HG03039 (cell line): ENCODE measurements around the gene CGB8.
"Not testable (repeated sequence)": the region's sequence is repeated elsewhere in the genome, so short reads cannot be mapped to it uniquely, and the experiment has no call there.

Source experiments
- ATAC-seq: cut with Tn5 transposase; IDR thresholded peaks from one replicate; pipeline ENCODE4 v1.9.1; 2021; ENCODE audit warnings: mild to moderate bottlenecking, moderate library complexity; ENCODE audit not compliant: unreplicated experiment

The CGB8 gene

DNA sequence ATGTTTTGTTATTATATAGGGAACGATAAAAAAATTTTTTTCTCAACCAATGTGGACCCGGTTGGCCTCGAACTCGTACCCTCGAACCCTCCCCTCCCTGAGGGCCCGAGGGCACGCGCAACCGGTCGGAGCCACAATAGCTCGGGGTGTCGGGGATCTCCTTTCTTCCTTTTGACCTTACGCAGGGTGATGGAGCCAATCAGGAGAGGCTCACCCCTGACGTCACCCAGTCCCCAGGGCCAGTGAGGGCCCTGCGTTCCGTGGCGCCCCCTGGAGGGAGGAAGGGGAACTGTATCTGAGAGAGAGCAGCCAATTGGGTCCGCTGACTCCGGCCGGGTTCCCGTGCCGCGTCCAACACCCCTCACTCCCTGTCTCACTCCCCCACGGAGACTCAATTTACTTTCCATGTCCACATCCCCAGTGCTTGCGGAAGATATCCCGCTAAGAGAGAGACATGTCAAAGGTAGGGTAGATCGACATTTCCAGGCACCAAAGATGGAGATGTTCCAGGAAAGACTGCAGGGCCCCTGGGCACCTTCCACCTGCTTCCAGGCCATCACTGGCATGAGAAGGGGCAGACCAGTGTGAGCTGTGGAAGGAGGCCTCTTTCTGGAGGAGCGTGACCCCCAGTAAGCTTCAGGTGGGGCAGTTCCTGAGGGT lies 17.1 kb downstream of the CGB8 start, which contains the start of gene CGB2:
TSS of gene CGB2 (plus strand) at position 249 of the 660 bp plus-strand sequence. CDS start at position 455, 206 bp downstream.
- ATAC-seq = not testable (repeated sequence)

DNA sequence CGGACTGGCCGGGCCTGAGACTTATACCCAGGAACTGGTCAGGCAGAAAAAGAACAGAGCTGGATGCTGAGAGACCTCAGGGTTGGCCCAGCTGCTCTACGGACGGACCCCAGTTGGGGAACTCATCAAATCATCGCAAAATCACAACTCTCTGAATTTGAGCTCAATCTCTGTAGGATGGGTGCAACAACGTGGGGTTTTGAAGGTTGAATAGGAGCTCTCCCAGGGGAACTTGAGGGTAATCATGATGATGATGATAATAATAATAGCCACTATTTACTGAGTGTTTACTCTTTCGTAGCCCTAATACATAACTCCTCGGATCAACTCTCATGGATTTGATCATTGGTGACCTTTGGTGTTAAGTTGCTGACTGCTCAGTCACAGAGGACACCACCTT lies 18.6 kb downstream of the CGB8 start:
- ATAC-seq = not testable (repeated sequence)

DNA sequence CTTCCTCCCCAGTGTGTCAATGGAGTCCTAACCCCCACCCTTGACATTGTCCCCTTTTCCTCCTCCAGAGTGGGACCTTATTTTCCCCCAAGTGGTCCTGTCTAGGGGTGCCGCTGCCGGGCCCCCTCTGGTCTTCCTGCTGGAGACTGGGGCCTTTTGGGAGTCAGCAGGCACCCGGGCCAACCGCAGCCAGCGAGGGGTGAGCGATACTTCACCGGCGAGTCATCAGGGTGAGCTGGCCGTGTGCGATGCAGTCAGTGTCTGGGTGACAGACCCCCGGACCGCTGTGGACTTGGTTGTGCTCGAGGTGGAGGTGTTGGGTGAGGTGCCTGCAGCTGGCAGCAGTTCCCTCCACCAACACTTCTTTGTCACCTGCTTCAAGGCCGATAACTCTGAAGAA lies 19.2 kb downstream of the CGB8 start:
- not testable (repeated sequence) for ATAC-seq

GRCh38 chr19:49028686-49029085 lies 20.2 kb downstream of the CGB8 start:
- ATAC-seq = not testable (repeated sequence)

DNA sequence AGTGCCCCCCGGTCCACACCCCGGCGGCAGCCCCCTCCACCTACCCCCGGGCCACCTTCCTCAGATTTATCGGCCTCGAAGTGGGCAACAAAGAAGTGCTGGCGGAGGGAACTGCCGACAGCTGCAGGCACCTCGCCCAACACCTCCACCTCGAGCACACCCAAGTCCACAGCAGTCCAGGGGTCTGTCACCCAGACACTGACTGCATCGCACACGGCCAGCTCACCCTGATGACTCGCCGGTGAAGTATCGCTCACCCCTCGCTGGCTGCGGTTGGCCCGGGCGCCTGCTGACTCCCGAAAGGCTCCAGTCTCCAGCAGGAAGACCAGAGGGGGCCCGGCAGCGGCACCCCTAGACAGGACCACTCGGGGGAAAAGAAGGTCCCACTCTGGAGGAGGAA lies 23.3 kb downstream of the CGB8 start:
- ATAC-seq = not testable (repeated sequence)

- not testable (repeated sequence) for ATAC-seq
These were observed 23.8 kb downstream of the CGB8 start for GRCh38 chr19:49025088-49025487.

DNA sequence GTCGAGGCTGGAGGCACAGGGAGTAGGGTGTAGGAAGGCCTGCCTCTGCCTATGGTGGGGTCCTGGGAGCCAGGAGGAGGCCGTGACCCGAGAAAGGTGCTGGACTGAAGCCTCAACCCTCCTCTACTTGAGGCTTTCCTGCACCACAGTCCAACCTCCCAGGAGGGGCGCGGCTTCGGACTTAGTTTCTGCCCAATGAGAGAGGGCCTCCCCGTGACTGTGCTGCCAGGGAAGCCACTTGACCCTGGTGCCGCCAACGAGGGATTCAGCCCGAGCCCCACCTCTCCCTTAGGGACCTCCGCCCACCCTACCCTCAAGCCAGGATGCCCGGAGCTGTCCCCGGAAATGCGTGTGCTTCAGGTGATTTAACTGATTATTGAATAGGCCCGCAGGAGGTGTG lies 24.7 kb downstream of the CGB8 start, which contains the start of gene CGB3:
TSS of gene CGB3 (minus strand) at position 101 of the 400 bp plus-strand sequence. CDS start 362 bp downstream, outside the sequence.
- not testable (repeated sequence) for ATAC-seq

GRCh38 chr19:49022116-49022515 lies 26.8 kb downstream of the CGB8 start:
- ATAC-seq = no peak

GRCh38 chr19:49020931-49021895 lies 27.7 kb downstream of the CGB8 start:
- ATAC-seq = no peak

DNA sequence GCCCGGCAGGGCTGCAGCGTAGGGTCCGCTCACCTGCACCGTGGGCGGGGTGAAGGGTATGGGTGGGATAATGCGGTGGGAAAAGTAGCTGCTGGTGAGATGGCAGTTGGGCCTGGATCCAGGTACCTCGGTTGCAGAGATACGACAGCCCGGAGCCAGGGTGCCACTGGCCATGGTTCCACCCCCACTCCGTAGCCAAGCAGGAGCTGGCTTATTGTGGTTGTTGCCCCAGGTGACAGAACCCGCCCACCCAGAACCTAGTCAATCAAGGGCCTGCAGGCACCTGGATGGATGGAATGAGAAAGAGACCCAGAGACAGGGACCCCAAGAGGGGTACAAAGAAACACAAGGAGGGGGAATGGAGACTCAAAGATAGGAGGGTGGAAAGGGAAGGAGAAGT lies 28.6 kb downstream of the CGB8 start:
- ATAC-seq = no peak

- no peak for ATAC-seq
These were observed 29.5 kb downstream of the CGB8 start for GRCh38 chr19:49019242-49019932.

DNA sequence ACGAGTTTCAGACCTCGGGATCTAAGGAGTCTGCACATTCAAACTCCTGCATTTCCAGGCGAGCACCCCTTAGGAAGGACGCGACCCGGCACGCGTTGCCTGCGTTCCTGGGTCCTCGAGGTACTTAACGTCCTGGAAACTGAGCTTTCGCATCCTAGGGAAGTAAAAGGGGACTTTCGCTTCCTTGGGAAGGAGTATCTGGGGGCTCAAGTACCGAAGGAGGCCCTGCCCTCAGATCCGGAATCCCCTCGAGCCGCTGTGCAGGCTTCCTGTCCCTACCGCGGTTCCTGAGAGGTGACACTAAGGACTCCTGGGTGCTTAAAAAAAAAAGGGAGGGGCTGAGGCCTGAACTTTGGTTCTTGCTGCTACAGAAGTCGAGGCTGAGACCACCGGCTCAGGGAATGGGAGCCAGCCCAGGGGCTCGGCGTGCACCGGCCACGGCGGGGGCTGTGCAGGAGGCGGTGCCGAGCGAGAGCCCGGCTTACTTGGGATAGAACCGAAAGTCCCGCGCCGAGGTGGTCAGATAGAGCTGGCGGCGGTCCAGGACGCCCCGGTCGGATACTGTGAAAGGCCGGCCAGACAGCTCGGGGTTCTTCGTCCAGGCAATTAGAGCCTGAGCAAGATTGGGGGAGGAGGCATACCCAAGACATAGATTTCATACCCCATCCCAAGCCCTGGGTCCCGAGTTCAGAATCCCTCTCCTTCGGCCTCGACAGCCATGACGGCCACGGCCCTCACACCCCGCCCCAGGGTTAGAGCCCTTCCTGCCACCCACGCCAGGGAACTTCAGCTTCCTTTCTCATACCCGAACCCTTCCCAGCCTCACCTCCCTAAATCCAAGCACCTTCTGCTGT lies 30.3 kb downstream of the CGB8 start:
- ATAC-seq = not testable (repeated sequence)

- ATAC-seq = no peak
These were observed 31.1 kb downstream of the CGB8 start for GRCh38 chr19:49017666-49018351.

DNA sequence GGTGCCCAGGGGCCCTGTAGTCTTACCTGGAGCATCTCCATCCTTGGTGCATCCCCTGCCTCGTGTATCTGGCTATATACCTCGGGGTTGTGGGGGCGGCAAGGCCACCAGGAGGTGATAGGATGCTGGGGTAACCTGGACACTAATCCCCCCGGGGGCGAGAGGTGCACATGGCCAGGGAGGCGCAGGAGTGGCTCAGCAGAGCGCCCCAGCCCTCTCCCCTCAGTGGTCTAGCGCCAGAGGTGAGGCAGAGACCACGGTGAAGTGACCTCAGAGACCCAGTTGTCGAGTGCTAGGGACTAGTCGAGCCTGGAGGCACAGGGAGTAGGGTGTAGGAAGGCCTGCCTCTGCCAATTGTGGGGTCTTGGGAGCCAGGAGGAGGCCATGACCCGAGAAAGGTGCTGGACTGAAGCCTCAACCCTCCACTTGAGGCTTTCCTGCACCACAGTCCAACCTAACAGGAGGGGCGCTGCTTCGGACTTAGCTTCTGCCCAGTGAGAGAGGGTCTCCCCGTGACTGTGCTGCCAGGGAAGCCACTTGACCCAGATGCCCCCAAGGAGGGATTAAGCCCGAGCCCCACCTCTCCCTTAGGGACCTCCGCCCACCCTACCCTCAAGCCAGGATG lies 31.8 kb downstream of the CGB8 start, which contains the start of gene LHB:
TSS of gene LHB (minus strand) at position 51 of the 625 bp plus-strand sequence. CDS start at position 41, 10 bp downstream.
- no peak for ATAC-seq

GRCh38 chr19:49016067-49016839 lies 32.7 kb downstream of the CGB8 start:
- no peak for ATAC-seq

DNA sequence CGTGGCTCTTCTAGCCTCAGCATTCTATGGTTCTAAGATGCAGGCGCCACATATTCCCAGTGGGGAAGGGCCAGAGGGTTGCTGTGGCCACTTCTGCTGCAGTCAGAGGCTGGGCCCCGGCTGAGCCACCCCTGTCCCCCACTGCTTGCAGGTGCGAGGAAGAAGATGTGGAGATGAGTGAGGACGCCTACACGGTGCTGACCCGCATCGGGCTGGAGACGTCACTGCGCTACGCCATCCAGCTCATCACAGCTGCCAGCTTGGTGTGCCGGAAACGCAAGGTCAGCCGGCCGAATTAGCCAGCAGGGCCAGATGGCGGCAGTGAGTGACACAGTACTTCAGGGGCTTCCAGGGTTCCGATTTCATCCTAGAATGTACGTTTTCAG lies 34.0 kb downstream of the CGB8 start:
- ATAC-seq = no peak

- ATAC-seq = no peak
These were observed 34.6 kb downstream of the CGB8 start for GRCh38 chr19:49014123-49014869.

- ATAC-seq = no peak
These were observed 37.7 kb downstream of the CGB8 start for GRCh38 chr19:49011194-49011593.
